NCI-H1092 (cell line): ENCODE measurements around the gene RNF130.
"Not testable (repeated sequence)": the region's sequence is repeated elsewhere in the genome, so short reads cannot be mapped to it uniquely, and the experiment has no call there.

Experiments
- DNase-seq: peaks from one replicate; lab custom pipeline; 2025; lab: John Stamatoyannopoulos, UW

The RNF130 gene

DNA sequence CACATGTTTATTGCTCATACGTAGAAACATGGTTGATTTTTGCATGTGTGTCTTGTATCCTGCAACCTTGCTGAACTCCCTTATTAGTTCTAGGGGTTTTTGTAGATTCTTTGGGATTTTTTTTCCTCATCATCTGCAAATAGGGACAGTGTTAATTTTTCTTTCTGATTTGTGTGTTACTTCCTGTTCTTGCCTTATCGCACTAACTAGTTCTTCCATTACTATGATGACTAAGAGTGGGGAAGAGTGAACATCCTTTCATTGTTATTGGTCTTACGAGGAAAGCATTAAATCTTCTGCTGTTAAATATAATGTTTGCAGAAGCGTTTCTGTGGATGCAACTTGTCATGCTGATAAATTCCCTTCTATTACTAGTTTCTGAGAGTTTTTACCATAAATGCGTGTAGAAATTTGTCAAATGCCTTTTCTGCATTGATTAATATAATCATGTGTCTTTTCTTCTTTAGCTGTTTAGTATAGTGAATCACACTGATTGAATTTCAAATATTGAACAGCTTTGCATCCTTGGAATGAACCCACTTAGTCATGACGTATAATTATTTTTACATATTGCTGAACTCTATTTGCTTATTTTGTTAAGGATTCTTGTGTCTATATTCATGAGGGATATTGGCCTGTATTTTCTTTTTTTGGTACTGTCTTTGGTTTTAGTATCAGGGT lies 32.1 kb upstream of the RNF130 start:
- DNase-seq, result no peak

DNA sequence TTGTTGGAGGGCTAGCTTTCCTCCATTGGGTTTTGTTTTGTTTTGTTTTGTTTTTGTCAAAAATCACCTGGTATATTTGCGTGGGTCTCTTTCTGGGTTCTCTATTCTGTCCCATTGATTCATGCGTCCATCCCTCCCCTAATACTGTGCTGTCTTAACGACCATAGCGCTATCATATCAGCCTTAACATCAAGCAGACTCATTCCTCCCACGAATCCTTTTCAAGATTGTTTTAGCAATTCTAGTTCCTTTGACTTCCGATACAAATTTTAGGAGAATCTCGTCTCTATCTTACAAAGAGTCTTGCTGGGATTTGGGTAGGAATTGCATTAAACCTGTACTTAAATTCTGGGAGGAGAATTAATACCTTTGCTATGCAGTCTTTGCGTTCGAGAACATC lies 31.1 kb upstream of the RNF130 start:
- no peak for DNase-seq

GRCh38 chr5:180101451-180102105 lies 30.0 kb upstream of the RNF130 start:
- DNase-seq, result no peak

GRCh38 chr5:180100621-180101450 lies 29.3 kb upstream of the RNF130 start:
- DNase-seq, result no peak

GRCh38 chr5:180099733-180100611 lies 28.4 kb upstream of the RNF130 start:
- DNase-seq, result no peak

DNA sequence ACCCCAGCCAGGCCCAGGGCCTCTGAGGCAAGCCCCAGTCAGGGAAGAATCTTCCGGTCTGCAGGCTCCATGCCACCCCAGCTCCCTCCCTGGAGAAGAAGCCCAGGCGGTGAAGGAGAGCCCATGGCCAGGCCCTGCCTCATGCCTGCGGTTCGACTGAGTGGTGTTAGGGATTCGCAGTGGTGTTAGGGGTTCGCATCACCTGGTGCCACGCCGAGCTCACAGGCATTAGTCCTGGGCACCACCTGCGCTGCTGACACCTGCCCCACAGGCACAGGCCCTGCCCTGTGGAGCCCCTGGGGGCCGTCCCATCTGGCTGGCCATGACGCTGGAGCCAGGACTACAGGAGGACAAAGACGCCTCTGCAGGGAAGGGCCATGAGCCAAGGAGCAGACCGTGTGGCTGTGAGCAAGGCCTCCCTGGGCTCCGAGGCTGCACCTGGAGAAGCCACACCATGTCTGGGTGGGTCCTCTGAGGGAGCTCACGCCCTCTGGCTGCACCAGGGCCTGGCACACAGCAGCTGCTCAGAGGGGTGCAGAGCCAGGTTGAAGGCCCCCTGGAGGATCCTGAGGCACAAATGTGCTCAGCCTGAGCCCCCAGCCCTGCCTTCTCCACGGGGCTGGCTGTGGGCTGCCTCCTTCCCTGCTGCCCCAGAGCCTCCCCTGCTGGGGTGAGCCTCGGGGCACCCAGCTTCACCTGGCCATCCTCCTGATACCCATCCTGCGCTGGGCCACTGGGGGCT lies 27.6 kb upstream of the RNF130 start:
- no peak for DNase-seq

- DNase-seq, result no peak
These were observed 27.0 kb upstream of the RNF130 start for GRCh38 chr5:180098526-180098925.

DNA sequence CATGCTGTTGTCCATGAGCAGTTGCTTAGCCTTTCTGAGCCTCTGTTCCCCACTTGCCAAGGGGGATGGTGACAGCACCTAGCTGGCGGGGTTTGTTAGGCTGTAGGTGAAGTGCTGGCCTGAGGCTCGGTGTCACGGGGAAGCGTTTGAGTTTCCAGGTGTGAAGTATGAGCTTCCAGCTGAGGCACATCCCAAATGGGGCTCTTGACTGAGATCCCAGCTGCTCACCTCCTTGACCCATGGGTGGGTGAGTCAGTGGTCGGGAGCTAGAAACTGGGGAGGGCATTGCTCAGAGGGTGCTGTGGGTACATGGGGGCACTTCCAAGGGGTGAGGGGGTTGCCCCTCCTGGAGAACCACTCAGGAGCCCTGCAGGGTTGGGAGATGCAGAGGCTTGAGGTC lies 26.4 kb upstream of the RNF130 start:
- DNase-seq, result no peak

GRCh38 chr5:180097163-180097894 lies 25.8 kb upstream of the RNF130 start:
- DNase-seq, result no peak

GRCh38 chr5:180096616-180097015 lies 25.1 kb upstream of the RNF130 start:
- DNase-seq, result no peak

- no peak for DNase-seq
These were observed 24.0 kb upstream of the RNF130 start for GRCh38 chr5:180095545-180095944.

GRCh38 chr5:180093651-180094382 lies 22.3 kb upstream of the RNF130 start:
- no peak for DNase-seq

DNA sequence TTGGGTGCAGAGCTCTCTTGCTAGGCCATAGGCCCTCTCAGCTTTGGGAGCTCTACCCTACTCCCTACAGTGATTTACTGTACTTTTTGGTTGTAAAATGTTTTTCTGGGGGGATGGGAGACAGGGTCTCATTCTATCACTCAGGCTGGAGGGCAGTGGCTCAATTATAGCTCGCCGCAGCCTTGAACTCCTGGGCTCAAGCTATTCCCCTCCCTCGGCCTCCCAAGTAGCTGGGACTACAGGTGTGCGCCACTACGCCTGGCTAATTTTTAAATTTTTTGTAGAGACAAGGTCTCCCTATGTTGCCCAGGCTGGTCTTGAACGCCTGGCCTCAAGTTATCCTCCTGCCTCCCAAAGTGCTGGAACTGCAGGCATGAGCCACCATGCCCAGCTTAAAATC lies 21.7 kb upstream of the RNF130 start:
- no peak for DNase-seq

DNA sequence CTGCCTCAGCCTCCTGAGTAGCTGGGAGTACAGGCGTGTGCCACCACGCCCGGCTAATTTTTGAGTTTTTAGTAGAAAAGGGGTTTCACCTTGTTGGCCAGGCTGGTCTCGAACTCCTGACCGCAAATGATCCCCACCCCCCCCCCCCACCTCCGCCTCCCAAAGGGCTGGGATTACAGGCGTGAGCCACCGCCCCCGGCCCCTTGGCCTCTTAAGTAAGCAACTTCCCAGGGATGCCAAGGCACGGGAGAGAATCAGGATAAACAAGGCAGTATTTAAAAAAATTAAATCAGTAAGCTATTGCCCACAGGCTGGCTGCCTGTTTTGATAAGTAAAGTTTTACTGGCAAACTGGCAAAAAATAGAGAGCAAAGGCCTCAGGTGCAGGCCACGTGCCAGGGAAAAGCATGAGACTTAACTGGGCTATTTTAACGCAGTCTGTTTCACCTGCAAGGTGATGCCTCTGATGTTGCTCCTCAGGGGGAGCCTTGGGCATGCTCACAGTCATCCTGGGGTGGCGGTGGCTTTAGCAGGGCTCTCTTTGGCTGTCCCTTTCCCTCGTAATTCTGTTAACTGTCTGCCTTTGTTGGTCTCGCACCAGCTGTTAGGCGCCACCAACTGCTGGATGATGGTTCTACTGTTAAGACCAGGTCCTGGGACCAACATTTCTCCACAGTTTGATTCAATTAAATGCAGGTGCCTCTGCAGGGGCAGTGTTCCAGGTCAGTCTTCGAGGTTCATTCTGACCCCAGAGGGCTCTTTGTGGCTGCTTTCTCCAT lies 19.4 kb upstream of the RNF130 start:
- no peak for DNase-seq

- peak; percentile 21 for DNase-seq
These were observed 18.7 kb upstream of the RNF130 start for GRCh38 chr5:180090098-180090768.

DNA sequence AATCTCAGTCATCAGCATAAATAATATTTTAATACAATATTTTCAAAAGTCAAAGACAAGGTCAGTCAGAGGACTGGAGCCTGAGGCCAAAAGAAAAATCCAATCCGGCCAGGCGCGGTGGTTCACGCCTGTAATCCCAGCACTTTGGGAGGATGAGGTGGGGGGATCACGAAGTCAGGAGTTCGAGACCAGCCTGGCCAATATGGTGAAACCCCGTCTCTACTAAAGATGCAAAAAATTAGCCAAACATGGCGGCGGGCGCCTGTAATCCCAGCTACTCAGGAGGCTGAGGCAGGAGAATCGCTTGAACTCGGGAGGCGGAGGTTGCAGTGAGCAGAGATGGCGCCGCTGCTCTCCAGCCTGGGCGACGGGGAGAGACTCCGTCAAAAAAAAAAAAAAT lies 18.1 kb upstream of the RNF130 start:
- not testable (repeated sequence) for DNase-seq

- DNase-seq, result no peak
These were observed 17.0 kb upstream of the RNF130 start for GRCh38 chr5:180088561-180088960.

DNA sequence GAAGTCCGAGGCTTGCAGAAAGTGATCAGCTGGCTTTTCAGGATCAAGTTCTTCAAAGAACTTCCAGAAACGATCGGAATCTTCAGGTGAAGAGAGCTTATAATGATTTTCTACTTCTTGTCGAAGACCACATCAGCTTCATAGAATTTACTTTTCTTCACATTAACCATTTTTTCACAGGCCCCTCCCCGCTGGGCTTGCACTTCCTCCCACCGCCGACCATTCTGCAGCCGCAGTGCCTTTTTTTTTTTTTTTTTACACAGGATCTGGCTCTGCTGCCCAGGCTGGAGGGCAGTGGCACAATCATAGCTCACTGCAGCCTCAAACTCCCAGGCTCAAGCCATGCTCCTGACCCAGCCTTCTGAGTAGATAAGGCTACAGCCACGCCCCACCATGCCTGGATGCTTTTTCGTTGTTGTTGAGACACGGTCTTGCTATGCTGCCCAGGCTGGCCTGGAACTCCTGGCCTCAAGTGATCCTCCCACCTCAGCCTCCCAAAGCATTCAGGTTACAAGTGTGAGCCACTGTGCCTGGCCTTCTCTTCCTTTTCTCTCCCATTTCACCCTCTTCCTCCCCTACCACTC lies 15.3 kb upstream of the RNF130 start:
- DNase-seq, result no peak
